ENCODE data around the gene CA5B. TPM values are rescaled to one million over a fixed set of nuclear protein-coding genes. Genes with fewer than 3 reads are reported as not detected.
"Not testable (repeated sequence)": the region's sequence is repeated elsewhere in the genome, so short reads cannot be mapped to it uniquely, and the experiment has no call there.

Gene CA5B
- total RNA-seq, 1 donor, result 15.5 TPM

DNA sequence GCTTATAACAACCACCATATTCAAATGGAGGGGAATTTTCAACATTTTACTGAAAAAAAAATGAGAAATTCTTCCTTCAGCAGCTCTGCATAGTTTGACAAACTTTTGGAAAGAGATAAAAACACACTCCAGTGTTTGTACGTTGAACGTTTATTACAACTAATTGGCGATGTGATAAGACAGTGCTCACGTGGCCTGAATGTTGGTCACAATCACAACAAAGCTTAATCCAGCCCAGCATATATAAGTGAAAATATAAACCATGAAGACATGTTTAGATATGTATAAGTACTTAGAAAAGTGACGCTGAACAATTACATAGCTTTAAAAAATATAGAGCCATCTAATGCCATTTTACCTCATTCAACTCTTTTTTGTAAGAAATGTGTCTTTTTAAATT lies 87.9 kb downstream of the CA5B start:
- H3K4me3 ChIP-seq (ENCODE audit: low read depth, low read length), result no peak overlapping the region
- no peak for TF ChIP-seq CTCF (IDR thresholded peaks at IDR 0.05; ENCODE audit: insufficient read depth, low read depth, low read length)
- no peak for DNase-seq (ENCODE audit: low read depth)

DNA sequence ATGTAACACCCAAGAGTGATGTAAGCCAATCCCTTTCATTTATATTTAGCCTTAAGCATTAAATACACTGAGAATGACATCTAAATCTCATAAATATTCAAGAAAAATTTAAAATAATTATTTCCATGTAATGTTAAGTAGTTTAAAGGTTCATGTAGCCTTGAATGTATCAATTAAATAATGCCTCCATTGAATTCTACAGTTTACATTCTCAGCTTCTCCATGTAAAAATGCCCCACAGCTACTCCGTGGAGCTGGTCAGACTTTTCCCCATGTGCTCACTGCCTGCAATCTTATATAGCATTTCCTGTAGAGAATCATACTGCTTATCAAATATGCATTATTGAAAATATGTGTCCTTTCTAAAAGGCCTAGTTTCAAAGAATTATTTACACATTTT lies 91.1 kb downstream of the CA5B start:
- no peak for TF ChIP-seq CTCF (IDR thresholded peaks at IDR 0.05; ENCODE audit: insufficient read depth, low read depth, low read length)
- H3K4me3 ChIP-seq (ENCODE audit: low read depth, low read length), result no peak overlapping the region

GRCh38 chrX:15831347-15831746 lies 93.3 kb downstream of the CA5B start:
- DNase-seq (ENCODE audit: low read depth); H3K4me3 ChIP-seq (ENCODE audit: low read depth, low read length): not testable (repeated sequence)

More for the DNA sequence above, 91.1 kb downstream of the CA5B start:
- no peak for DNase-seq (ENCODE audit: low read depth)

- no peak for DNase-seq (ENCODE audit: low read depth)
- TF ChIP-seq CTCF (IDR thresholded peaks at IDR 0.05; ENCODE audit: insufficient read depth, low read depth, low read length), result no peak
- H3K4me3 ChIP-seq (ENCODE audit: low read depth, low read length), result no peak overlapping the region
Measured at GRCh38 chrX:15834053-15834452, 96.0 kb downstream of the CA5B start.

DNA sequence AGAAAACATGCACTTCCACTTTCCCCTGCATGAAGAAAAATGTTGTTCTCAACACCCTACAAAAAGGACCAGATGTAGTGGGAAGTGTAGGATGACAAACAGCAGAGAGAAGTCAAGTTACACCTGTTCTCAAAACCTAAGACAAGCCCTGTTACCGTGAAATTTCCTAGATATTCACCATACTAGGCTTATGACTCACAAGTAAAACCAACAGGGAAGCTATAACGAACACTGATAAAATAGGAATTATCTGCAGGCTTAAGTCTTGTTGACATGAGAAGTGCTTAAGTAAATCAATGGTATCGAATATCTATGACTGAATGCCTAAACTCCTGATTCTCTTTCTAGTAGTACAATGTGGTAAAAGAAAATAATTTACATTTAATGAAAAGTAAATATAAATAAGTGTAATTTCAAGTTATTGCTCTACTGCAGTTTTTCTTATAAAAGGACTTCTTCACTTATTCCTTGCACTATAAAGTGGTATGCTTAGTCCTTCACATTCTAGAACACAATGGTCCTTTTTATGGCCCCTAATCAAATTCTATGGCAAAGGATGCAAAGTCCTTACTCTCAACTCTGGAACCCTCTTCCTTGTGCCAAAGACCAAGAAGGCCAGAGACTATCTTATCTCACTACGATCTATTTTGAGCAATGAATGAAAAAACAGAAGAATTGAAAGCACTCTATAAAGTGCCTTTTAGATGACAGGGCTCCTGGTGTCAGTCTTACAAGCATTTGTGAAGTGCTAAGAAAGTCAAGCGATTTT lies 96.9 kb downstream of the CA5B start:
- no peak overlapping the region for H3K4me3 ChIP-seq (ENCODE audit: low read depth, low read length)
- no peak for TF ChIP-seq CTCF (IDR thresholded peaks at IDR 0.05; ENCODE audit: insufficient read depth, low read depth, low read length)
- peak; percentile 45 for DNase-seq (ENCODE audit: low read depth)

Small RNA genes within 50 kb of the gene (small RNA-seq; reads per million reads assigned to genes)
- not detected for gene RF00409

Other genes starting within 250 kb of the CA5B start
- gene PIR, start 244.9 kb upstream of the CA5B start, total RNA-seq, result 12.9 and 17.7 TPM in 2 replicates
- under 0.01 TPM in 1 of 2 replicates, not detected in the other for gene BMX, start 237.5 kb upstream of the CA5B start, total RNA-seq
- gene ACE2, start 137.3 kb upstream of the CA5B start, total RNA-seq, result not detected in 2 replicates
- under 0.01 TPM in 1 of 2 replicates, not detected in the other for gene CLTRN, start 73.5 kb upstream of the CA5B start, total RNA-seq
- gene ZRSR2, start 52.2 kb downstream of the CA5B start, total RNA-seq, result 4.8 and 5.6 TPM in 2 replicates
- gene AP1S2, start 116.5 kb downstream of the CA5B start, total RNA-seq, result 27.4 and 39.7 TPM in 2 replicates

Data from fibroblast of villous mesenchyme (primary cell).